WTC11 (cell line): ENCODE data around the gene UBE2J2.

Source experiments
- ATF2 ChIP-seq: sonication (generic); formaldehyde crosslinking; IDR thresholded peaks from 2 replicates; pipeline ENCODE4 v1.8.1; 2022; ENCODE audit warnings: low read depth, missing genetic modification reagents, borderline replicate concordance
- CTCF ChIP-seq: fragments of 200-600 bp; IDR thresholded peaks from 2 replicates; pipeline ENCODE4 v1.8.0; 2022; ENCODE audit warnings: antibody characterized with exemption
- GABPB1 ChIP-seq: sonication (generic); formaldehyde crosslinking; IDR thresholded peaks from 2 replicates; pipeline ENCODE4 v1.8.1; 2023; ENCODE audit warnings: mild to moderate bottlenecking, missing genetic modification reagents
- IRF1 ChIP-seq: sonication (generic); formaldehyde crosslinking; IDR thresholded peaks from 2 replicates; pipeline ENCODE4 v1.8.0; 2023; ENCODE audit warnings: missing genetic modification reagents
- MAX ChIP-seq: sonication (generic); formaldehyde crosslinking; IDR thresholded peaks from 2 replicates; pipeline ENCODE4 v1.8.0; 2022; ENCODE audit warnings: mild to moderate bottlenecking, missing genetic modification reagents
- SP1 ChIP-seq: sonication (generic); formaldehyde crosslinking; conservative IDR thresholded peaks from 2 replicates; pipeline ENCODE4 v1.8.1; 2022; ENCODE audit warnings: missing genetic modification reagents
- USF1 ChIP-seq: sonication (generic); formaldehyde crosslinking; IDR thresholded peaks from 2 replicates; pipeline ENCODE4 v1.8.0; 2022; ENCODE audit warnings: mild to moderate bottlenecking, missing genetic modification reagents
- ZNF416 ChIP-seq: fragments of 250-450 bp; sonication (Bioruptor Pico); IDR thresholded peaks from 2 replicates; pipeline ENCODE4 v1.9.0; 2021; ENCODE audit warnings: mild to moderate bottlenecking, inconsistent platforms
- ZSCAN18 ChIP-seq: fragments of 250-450 bp; sonication (Bioruptor Pico); IDR thresholded peaks from 2 replicates; pipeline ENCODE4 v2.1.2; 2022; ENCODE audit warnings: mild to moderate bottlenecking, moderate library complexity

GRCh38 chr1:1322952-1323351, 49.3 kb upstream of the UBE2J2 start:
- TF ChIP-seq CTCF, result no peak
- TF ChIP-seq GABPB1, result no peak
- TF ChIP-seq ZNF416, result no peak
- no peak for TF ChIP-seq SP1 (CRISPR knock-in tag)
- no peak for TF ChIP-seq ZSCAN18 (CRISPR knock-in tag)
- TF ChIP-seq ATF2 (CRISPR knock-in tag), result no peak
- TF ChIP-seq IRF1 (CRISPR knock-in tag), result no peak
- no peak for TF ChIP-seq MAX (CRISPR knock-in tag)
- TF ChIP-seq USF1 (CRISPR knock-in tag), result no peak
